Thoracic aorta (tissue), 2 donors: ENCODE measurements around the gene ECHDC3. TPM values are rescaled to one million over a fixed set of nuclear protein-coding genes. Genes with fewer than 3 reads are reported as not detected.

Experiments used
- ATAC-seq: fragments of 150-250 bp; one replicate; pipeline ENCODE4 v1.8.0; 2017; ENCODE audit warnings: low read depth; ENCODE audit not compliant: insufficient number of reproducible peaks, low FRiP score
- DNase-seq: peaks from one replicate; pipeline ENCODE4 v3.0.0-alpha.2; 2020; ENCODE audit warnings: low spot score
- H3K27ac ChIP-seq, 2 donors: fragments of 200-600 bp; sonication (generic); 1 replicate in 1 of 2; 2 replicates in 1 of 2; pipeline ENCODE4 v1.5.1; 2016; ENCODE audit warnings: mild to moderate bottlenecking in 2 of 2, moderate library complexity in 2 of 2
- H3K27me3 ChIP-seq: fragments of 200-600 bp; sonication (generic); replicated peaks from 2 replicates; pipeline ENCODE4 v1.6.0; 2016; ENCODE audit warnings: mild to moderate bottlenecking; ENCODE audit not compliant: insufficient read depth
- H3K36me3 ChIP-seq: fragments of 200-600 bp; sonication (generic); one replicate; pipeline ENCODE4 v1.5.1; 2016
- H3K4me1 ChIP-seq, 2 donors: fragments of 200-600 bp; sonication (generic); 1 replicate in 1 of 2; 2 replicates in 1 of 2; pipeline versions ENCODE4 v1.5.1 to v1.6.0; 2016; ENCODE audit warnings: low read depth in 2 of 2, mild to moderate bottlenecking in 1 of 2; ENCODE audit not compliant: control insufficient read depth in 1 of 2
- H3K4me3 ChIP-seq: fragments of 200-600 bp; sonication (generic); 2 replicates; pipeline ENCODE4 v1.5.1; 2016; ENCODE audit warnings: mild to moderate bottlenecking
- H3K9me3 ChIP-seq: fragments of 200-600 bp; sonication (generic); 2 replicates; pipeline ENCODE4 v1.5.1; 2016
- CTCF ChIP-seq: fragments of 200-600 bp; sonication (generic); IDR thresholded peaks from one replicate; pipeline ENCODE4 v1.5.1; 2019; ENCODE audit warnings: antibody characterized with exemption
- total RNA-seq, 2 donors: library from RNA; depleted of rRNA; stranded (reverse); fragments of >200 nt; gene quantifications; one replicate each; pipeline versions ENCODE4 v1.1.0 to v1.2.3, GENCODE V29; 2016

The ECHDC3 gene
- total RNA-seq, 2 donors from 2014 or later: 12.2 to 21.2 TPM

DNA sequence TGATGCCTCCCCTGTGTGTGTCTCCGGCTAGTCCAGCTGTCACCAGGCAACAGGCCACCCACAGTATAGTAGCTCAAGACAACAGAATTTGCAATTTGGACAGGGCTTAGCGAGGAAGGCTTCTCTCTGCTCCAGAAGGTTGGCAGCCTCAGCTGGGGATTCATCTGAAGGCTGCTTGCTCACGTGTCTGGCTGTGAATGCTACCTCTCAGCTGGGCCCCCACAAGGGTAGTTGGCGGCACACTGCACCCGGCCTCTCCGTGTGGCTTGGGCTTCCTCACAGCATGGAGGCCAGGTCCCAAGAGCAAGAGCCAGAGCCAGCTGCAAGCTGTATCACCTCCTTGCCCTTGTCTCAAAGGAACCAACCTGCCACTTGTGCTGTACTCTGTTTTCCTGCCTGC lies 19.2 kb downstream of the ECHDC3 start:
- no peaks in the 10 kb centered on the region for H3K27me3 ChIP-seq
- peaks cover 11% of the 10 kb centered on the region for H3K36me3 ChIP-seq
- no peak for TF ChIP-seq CTCF
- no peak overlapping the region for H3K27ac ChIP-seq
- peaks cover 3 to 22% of the 10 kb centered on the region in 2 donors for H3K4me1 ChIP-seq
- no peaks in the 10 kb centered on the region for H3K9me3 ChIP-seq
- H3K4me3 ChIP-seq: no peak overlapping the region
- DNase-seq (no peak), ATAC-seq (no peak)

GRCh38 chr10:11762706-11763500 lies 20.7 kb downstream of the ECHDC3 start:
- Histone ChIP-seq H3K4me3 (no peak overlapping the region), H3K4me1 (peaks cover 0 to 7% of the 10 kb centered on the region in 2 donors), H3K36me3 (peaks cover 11% of the 10 kb centered on the region), H3K9me3 (no peaks in the 10 kb centered on the region), H3K27me3 (no peaks in the 10 kb centered on the region), H3K27ac (no peak overlapping the region)
- TF ChIP-seq CTCF: no peak
- no peak for DNase-seq
- ATAC-seq: no peak

GRCh38 chr10:11763501-11763861 lies 21.3 kb downstream of the ECHDC3 start:
- Histone ChIP-seq H3K4me1 (peaks cover 0 to 2% of the 10 kb centered on the region in 2 donors), H3K9me3 (no peaks in the 10 kb centered on the region), H3K4me3 (no peak overlapping the region), H3K27me3 (no peaks in the 10 kb centered on the region), H3K36me3 (peaks cover 11% of the 10 kb centered on the region), H3K27ac (no peak overlapping the region)
- no peak for TF ChIP-seq CTCF
- DNase-seq (no peak), ATAC-seq (no peak)

DNA sequence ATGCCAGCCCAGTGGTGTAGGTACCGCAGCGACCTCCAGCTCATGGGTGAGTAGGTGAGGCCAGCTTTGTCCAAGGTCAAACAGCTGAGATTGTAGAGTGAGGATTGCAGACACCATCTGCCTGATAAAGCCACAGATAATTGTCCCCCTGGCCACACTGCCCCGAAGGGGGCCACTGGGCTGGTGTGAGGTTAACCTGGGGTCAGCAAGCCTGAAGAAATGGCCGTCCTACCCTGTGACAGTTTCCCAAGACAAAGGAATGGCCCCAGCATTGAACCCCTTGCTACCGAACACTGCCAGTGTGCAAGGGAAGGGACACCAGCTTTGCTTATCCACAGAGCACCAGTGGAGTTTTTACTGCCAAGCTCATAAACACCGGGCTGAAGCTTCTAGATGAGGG lies 23.0 kb downstream of the ECHDC3 start:
- ATAC-seq: no peak
- Histone ChIP-seq H3K9me3 (no peaks in the 10 kb centered on the region), H3K4me3 (no peak overlapping the region), H3K36me3 (peaks cover 11% of the 10 kb centered on the region), H3K4me1 (no peaks in the 10 kb centered on the region), H3K27ac (no peak overlapping the region), H3K27me3 (no peaks in the 10 kb centered on the region)
- no peak for DNase-seq
- TF ChIP-seq CTCF: no peak

- Histone ChIP-seq H3K9me3 (no peaks in the 10 kb centered on the region), H3K36me3 (no peaks in the 10 kb centered on the region), H3K27me3 (no peaks in the 10 kb centered on the region), H3K4me1 (no peaks in the 10 kb centered on the region), H3K27ac (no peak overlapping the region), H3K4me3 (no peak overlapping the region)
- DNase-seq: no peak
- no peak for ATAC-seq
- no peak for TF ChIP-seq CTCF
Measured at GRCh38 chr10:11772575-11773288, 30.6 kb downstream of the ECHDC3 start.
